ENCODE measurements around the gene SEH1L.
"Not testable (repeated sequence)": the region's sequence is repeated elsewhere in the genome, so short reads cannot be mapped to it uniquely, and the experiment has no call there.

The SEH1L gene

DNA sequence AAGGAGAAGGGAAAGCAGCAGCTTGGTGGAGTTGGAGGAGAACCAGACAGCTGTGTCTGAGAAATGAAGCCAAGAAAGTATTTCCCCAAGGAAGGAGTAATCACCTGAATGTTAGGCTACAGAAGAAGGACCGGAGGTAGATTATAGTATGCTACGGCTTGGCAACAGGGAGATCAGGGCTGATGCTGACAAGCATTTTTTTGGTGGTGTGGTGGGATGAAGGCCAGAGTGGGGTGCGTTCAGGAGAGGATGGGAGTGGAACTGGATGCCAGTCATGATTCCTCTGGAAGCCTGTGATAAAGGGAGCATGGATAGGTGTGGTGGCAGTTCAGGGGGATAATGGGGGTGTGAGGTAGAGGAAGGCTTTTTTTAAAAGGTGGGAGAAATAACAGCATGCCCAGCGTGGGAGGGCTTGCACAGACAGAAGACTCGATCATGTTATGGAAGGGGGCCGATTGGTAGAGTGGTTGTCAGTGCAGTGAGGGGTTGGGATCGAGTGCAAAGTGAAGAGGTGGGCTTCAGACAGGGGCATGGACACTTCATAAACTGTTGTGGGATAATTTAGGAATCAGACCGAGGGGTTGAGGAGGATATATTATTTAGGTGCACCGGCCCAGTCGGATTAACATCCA lies 49.0 kb downstream of the SEH1L start:
- DNase-seq = no peak

- DNase-seq = not testable (repeated sequence)
Observed at GRCh38 chr18:12997330-12997729, 49.5 kb downstream of the SEH1L start.

DNA sequence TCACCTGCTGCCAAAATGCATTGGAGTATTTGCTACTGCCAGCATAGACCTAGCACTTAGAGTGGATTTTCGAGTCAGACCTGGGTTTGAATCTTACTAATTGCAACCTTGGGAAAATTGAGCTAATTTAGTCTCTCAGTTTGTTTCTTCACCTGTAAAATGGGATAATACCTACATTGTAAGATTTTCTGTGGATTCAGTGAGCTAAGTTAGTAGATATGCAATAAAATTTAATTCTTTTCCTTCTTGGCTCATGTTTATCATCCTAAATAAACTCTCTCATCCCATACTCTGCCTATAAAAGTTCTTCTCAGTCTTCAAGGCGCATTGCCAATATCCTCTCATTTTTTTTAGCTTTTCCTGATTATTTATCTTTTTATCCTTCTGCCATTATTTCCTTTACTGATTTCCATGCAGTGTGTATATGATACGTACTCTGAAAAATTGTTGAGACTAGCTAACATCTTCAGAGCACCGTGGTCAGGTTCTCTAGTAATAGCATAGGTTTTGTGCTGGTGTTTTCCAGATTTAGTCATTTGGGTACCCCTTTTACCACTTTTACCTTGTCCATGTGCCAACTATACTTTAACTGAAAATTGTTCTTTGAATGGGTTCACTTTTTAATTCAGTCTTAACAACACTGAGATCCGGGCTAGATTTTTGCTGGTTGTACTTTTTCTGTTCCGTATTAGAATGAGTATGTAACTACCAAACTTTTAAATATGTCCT lies 50.7 kb downstream of the SEH1L start:
- DNase-seq = no peak

DNA sequence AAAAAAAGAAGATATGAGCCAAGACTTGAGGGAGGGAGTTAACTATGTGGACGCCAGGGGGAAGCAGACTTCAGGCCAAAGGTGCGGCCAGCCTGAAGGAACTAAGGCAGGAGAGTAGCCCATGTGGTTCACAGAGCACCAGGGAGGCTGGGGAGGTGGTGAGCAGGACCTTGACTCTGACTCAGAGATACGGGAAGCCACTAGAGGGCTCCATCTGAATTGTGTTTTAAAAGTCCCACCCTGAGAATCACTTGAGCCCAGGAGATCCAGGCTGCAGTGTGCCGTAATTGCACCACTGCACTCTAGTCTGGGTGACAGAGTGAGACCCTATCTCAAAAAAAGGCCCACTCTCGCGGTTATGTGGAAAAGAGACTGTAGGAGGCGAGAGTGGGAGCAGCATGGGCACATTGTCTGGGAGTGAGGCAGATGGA lies 55.7 kb downstream of the SEH1L start:
- DNase-seq = peak; percentile 45

- no peak for DNase-seq
Observed at GRCh38 chr18:13004396-13004795, 56.6 kb downstream of the SEH1L start.

DNA sequence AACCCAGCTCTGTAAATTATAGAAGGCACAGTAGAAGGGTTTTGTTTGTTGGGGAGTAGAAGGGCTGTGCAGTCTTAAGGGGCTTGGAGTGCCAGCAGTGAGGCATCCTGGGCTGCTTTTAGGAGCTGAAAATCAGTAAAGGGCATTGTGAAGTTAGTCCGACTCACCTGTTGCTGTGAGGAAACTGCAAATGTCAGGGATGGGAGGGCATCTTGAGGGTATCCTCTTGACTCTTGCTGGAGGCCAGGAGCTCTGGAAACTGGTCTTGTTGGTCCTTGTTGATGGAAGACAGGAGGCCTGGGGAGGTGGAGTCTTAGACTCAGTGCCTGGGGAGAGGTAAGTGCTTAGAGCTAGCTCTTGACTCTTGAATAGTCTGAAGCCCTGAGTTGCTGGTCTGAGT lies 57.5 kb downstream of the SEH1L start:
- no peak for DNase-seq

GRCh38 chr18:13006531-13007247 lies 58.9 kb downstream of the SEH1L start:
- no peak for DNase-seq

- DNase-seq = no peak
Observed at GRCh38 chr18:13007248-13007560, 59.4 kb downstream of the SEH1L start.

GRCh38 chr18:13011719-13012118 lies 63.9 kb downstream of the SEH1L start:
- no peak for DNase-seq

- DNase-seq = no peak
Observed at GRCh38 chr18:13014232-13014631, 66.4 kb downstream of the SEH1L start.

GRCh38 chr18:13014818-13015217 lies 67.0 kb downstream of the SEH1L start:
- no peak for DNase-seq

- DNase-seq = no peak
Observed at GRCh38 chr18:13017247-13017875, 69.5 kb downstream of the SEH1L start.

DNA sequence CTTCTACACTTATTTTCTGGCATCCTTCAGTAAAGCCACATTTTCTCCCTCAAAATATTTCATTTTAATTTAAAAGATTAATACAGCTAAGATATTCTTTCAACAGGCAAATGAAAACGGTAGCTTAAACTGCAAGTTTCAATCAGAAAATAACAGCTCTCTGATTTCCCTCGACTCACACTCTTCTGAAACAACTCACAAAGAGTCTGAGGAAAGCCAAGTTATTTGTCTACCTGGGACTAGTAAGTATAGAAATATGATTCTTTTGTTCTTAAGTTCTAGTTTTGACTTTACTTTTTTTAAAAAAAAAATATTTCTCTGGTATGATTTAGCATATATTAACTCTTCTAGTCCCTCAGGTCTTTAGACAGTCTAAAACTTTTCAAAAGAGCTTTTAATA lies 70.6 kb downstream of the SEH1L start:
- DNase-seq = no peak

DNA sequence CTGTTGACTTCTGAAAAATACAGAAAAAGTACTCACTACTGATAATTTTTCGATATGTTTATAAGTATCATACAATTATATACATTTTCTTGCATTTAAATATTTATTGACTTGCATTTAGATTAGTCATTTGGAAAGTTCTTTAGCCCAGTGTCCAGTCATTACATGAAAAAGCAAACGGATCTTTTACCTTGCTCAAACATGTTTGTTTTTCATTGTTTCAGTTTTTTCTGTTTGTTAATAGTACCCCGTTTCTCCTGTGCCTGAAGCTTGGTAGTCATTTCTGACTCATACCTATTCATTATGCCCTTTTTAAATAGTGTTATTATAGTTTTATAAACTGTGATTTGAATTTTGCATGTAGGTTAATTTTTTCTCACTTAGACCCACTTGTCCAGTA lies 71.5 kb downstream of the SEH1L start:
- DNase-seq = no peak

DNA sequence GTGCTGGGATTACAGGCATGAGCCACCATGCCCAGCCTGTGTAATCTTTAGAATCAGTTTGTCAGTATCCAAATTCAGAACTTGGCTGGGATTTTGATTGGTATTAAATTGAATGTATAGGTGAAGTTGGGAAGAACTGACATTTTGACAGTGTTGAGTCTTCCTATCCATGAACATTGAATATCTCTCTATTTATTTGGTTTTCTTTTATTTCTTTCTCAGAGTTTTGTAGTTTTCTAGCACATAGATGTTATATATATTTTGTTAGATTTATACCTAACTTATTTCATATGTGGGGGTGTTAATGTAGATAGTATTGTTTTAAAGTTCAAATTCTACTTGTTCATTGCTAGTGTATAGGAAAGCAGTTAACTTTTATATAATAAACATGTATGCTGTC lies 74.8 kb downstream of the SEH1L start:
- no peak for DNase-seq

DNA sequence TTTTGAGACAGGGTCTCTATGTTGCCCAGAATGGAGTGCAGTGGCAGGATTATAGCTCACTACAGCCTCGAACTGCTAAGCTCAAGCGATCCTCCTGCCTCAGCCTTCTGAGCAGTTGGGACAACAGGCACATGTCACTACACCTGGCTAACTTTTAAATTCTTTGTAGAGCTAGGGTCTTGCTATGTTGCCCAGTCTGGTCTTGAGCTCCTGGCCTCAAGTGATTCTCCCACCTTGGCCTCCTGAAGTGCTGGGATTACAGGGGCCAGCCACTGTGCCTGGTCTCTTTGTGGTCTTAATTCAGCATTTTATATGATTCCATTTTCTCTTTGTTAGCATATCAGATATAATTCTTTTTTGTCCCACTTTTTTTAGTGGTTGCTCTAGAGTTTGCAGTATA lies 77.4 kb downstream of the SEH1L start:
- no peak for DNase-seq

DNA sequence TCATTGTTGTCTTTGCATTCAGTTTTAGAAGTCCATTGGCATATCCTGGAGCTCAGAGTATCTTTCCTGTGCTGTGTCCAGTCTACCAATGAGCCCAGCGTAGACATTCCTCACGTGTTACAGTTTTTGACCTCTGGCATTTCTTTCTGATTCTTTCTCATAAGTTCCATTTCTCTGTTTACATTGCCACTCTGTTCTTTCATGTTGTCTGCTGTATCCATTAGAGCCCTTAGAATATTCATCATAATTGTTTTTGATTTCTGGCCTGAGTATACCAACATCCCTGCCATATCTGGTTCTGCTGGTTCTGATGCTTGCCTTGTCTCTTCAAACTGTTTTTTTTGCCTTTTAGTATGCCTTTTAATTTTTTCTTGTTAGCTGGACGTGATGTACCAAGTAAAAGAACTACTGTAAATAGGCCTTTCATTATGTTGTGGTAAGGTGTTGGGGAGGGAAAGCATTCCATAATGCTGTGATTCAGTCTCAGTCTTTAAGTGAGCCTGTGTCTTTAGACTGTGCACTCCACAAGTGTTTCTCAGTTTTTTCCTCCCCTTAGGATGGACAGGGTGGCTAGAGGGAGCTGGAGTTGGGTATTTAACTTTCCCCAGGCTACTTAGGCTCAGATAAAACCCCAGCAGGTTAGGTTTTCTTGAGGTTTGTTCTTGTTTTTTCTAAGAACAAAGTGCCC lies 78.9 kb downstream of the SEH1L start:
- DNase-seq = no peak

DNA sequence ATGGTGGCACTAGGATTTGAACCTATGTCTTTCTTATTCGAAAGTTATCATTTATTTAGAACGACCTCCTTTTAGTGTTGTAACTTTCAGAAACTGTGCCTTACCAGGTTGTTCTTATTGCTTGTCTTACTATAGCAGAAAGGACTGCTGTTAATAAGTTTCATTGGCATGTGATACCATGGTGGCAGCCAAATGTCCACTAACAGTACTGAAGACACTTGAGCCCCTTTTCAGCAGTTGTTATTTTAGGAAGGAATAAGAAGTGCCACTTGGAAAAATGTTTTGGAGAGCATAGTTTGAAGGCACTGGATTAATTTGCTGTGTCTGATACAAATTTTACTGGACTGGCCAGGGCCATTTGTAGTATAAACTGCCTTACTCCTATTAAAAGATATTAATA lies 81.1 kb downstream of the SEH1L start:
- DNase-seq = no peak

DNA sequence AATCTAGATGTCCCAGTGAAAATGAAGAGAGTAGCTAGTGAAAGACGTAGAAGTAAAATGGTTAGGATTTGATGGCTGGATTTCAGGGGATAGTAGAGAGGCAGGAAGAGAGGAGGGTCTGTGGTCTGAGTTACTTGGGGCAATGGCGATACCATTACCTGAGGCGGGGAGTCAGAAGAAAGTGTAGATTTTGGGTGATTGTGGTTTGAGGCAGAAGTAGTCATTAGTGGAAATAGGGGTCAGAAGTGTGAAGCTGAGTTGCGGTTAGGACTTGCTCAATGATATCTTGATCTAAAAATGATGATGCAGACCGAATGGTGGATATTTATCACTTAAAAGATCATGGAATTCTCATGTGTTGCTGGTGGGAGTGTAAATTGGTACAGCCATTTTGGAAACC lies 84.4 kb downstream of the SEH1L start:
- no peak for DNase-seq

- no peak for DNase-seq
Observed at GRCh38 chr18:13035249-13035914, 87.6 kb downstream of the SEH1L start.

DNA sequence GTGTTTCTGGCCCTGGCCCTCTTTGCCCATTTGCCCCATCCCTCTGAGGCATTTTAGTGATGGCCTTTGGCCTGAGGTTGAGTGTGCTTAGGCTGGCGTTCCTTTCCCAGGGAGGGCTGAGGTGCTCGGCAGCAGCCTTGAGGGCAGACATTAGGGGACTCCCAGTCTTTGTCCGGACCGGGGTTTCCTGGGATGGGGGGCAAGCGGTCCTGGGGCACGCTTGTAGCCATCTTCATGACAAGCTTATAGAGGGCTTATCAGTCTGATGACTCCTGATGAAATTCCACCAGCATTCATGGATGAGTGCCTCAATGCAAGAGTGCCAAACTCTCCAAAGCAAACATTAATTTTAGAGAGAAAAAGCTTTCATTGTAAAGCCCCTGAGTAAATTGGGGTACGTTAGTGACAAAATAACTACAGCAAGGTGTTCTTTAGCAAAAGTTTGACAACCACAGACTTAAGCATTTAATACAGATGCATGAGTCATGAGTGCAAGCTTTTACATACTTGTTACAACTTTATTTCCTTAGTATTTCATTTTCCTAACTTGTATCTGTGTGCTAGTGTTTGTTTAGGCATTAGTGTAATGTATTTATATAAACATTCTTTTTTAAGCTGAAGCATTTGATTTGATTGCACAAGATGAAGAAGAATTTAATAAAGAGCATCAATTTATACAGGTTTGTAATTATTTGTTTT lies 89.0 kb downstream of the SEH1L start:
- DNase-seq = no peak
